Measurements from ENCODE around the gene SEC11A. TPM values are rescaled to one million over a fixed set of nuclear protein-coding genes. Genes with fewer than 3 reads are reported as not detected.

Gene SEC11A
- total RNA-seq, 2 donors from 2014 or later: 79.7 to 81.2 TPM

GRCh38 chr15:84633311-84634227 lies 82.4 kb downstream of the SEC11A start:
- peak; percentile 73 for DNase-seq (ENCODE audit: low spot score)
- peak overlapping the region; percentile 64 to 67 for H3K4me3 ChIP-seq
- H3K4me1 ChIP-seq: peaks cover 0 to 28% of the 10 kb centered on the region in 2 donors
- H3K36me3 ChIP-seq: peaks cover 12% of the 10 kb centered on the region
- TF ChIP-seq, protein P1, sequence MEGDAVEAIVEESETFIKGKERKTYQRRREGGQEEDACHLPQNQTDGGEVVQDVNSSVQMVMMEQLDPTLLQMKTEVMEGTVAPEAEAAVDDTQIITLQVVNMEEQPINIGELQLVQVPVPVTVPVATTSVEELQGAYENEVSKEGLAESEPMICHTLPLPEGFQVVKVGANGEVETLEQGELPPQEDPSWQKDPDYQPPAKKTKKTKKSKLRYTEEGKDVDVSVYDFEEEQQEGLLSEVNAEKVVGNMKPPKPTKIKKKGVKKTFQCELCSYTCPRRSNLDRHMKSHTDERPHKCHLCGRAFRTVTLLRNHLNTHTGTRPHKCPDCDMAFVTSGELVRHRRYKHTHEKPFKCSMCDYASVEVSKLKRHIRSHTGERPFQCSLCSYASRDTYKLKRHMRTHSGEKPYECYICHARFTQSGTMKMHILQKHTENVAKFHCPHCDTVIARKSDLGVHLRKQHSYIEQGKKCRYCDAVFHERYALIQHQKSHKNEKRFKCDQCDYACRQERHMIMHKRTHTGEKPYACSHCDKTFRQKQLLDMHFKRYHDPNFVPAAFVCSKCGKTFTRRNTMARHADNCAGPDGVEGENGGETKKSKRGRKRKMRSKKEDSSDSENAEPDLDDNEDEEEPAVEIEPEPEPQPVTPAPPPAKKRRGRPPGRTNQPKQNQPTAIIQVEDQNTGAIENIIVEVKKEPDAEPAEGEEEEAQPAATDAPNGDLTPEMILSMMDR (IDR thresholded peaks at IDR 0.05): no peak
- no peaks in the 10 kb centered on the region for H3K9me3 ChIP-seq
- H3K27me3 ChIP-seq: no peaks in the 10 kb centered on the region
- H3K27ac ChIP-seq: peak overlapping the region; percentile 93 to 95

GRCh38 chr15:84631706-84632272 lies 84.2 kb downstream of the SEC11A start:
- Histone ChIP-seq H3K27me3 (no peaks in the 10 kb centered on the region), H3K27ac (peak overlapping the region; percentile 93 to 95)
- TF ChIP-seq, protein P1 (IDR thresholded peaks at IDR 0.05): no peak

GRCh38 chr15:84629033-84629432 lies 86.9 kb downstream of the SEC11A start:
- H3K9me3 ChIP-seq: no peaks in the 10 kb centered on the region
- no peaks in the 10 kb centered on the region for H3K36me3 ChIP-seq
- H3K27me3 ChIP-seq: no peaks in the 10 kb centered on the region
- peaks cover 0 to 19% of the 10 kb centered on the region in 2 donors for H3K4me1 ChIP-seq
- H3K27ac ChIP-seq: no peak overlapping the region
- TF ChIP-seq, protein P1 (IDR thresholded peaks at IDR 0.05): no peak
- H3K4me3 ChIP-seq: no peak overlapping the region
- no peak for DNase-seq (ENCODE audit: low spot score)

More at GRCh38 chr15:84631706-84632272, 84.2 kb downstream of the SEC11A start:
- Histone ChIP-seq H3K4me3 (peak overlapping the region; percentile 57 to 64), H3K9me3 (no peaks in the 10 kb centered on the region), H3K36me3 (no peaks in the 10 kb centered on the region), H3K4me1 (peaks cover 0 to 28% of the 10 kb centered on the region in 2 donors)
- no peak for DNase-seq (ENCODE audit: low spot score)

DNA sequence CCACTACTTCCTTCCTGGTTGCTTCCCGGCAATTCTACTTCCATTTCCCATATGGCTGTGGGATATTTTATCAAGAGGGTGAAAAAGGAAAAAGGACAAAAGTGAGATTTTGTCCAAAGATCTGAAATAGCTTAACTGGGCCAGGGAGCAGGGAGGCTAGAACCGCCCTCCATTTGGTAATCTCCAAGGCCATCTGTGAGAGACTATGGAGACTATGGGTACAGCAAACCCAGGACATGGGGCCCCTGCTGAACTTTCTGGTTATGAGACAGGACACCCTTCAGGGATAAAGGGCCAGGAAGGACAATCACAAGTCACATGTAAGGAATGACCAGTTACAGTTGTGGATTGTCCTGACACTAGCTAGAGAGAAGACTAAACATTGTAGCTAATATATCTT lies 90.8 kb downstream of the SEC11A start:
- Histone ChIP-seq H3K27me3 (no peaks in the 10 kb centered on the region), H3K9me3 (peaks cover 4 to 20% of the 10 kb centered on the region in 2 donors), H3K4me1 (no peaks in the 10 kb centered on the region), H3K27ac (no peak overlapping the region), H3K36me3 (peaks cover 21% of the 10 kb centered on the region), H3K4me3 (no peak overlapping the region)
- DNase-seq (ENCODE audit: low spot score): no peak
- TF ChIP-seq, protein P1 (IDR thresholded peaks at IDR 0.05): no peak

GRCh38 chr15:84624359-84624758 lies 91.6 kb downstream of the SEC11A start:
- Histone ChIP-seq H3K36me3 (peaks cover 21% of the 10 kb centered on the region), H3K9me3 (peaks cover 4 to 22% of the 10 kb centered on the region in 2 donors), H3K4me1 (no peaks in the 10 kb centered on the region), H3K4me3 (no peak overlapping the region), H3K27ac (no peak overlapping the region), H3K27me3 (no peaks in the 10 kb centered on the region)
- TF ChIP-seq, protein P1 (IDR thresholded peaks at IDR 0.05): no peak
- no peak for DNase-seq (ENCODE audit: low spot score)
